T47D (cell line): ENCODE measurements around the gene RNF157.
A peak's percentile ranks its signal among the peaks of the same experiment; 100 is the strongest.

Experiments used
- DNase-seq, 2 experiments: peaks; one replicate each; pipeline versions ENCODE4 v3.0.0 to v3.0.0-alpha.2; 2011 to 2012; ENCODE audit warnings: low read depth in 1 of 2, low spot score in 1 of 2
- JUND ChIP-seq: IDR thresholded peaks from 2 replicates; pipeline ENCODE4 v1.6.1; 2012; ENCODE audit warnings: low read depth
- in situ Hi-C: cut with HindIII; loops from 2 replicates; pipeline ENCODE4 v1.10.0; 2016; ENCODE audit warnings: low sequenced_read_pairs, low pct_unique_long_range_greater_than_20kb

RNF157 gene

GRCh38 chr17:76124582-76125390, 115.5 kb downstream of the RNF157 start:
- TF ChIP-seq JUND: no peak
- DNase-seq: no peak
- in situ Hi-C loops: no loop called here

- in situ Hi-C loops: no loop called here
- no peak for TF ChIP-seq JUND
- DNase-seq: peak in 1 of 2 experiments; percentile 70
Measured at GRCh38 chr17:76123749-76124581, 116.3 kb downstream of the RNF157 start.

- DNase-seq: no peak
- no peak for TF ChIP-seq JUND
- in situ Hi-C loops: no loop called here
Measured at GRCh38 chr17:76123191-76123499, 117.1 kb downstream of the RNF157 start.

GRCh38 chr17:76122431-76123190, 117.7 kb downstream of the RNF157 start:
- in situ Hi-C loops: no loop called here
- no peak for DNase-seq
- no peak for TF ChIP-seq JUND

- DNase-seq: no peak
- TF ChIP-seq JUND: no peak
- in situ Hi-C loops: no loop called here
Measured at GRCh38 chr17:76121932-76122430, 118.3 kb downstream of the RNF157 start.

GRCh38 chr17:76120658-76121008, 119.7 kb downstream of the RNF157 start:
- in situ Hi-C loops: no loop called here
- DNase-seq: no peak
- TF ChIP-seq JUND: no peak

GRCh38 chr17:76119409-76120371, 120.6 kb downstream of the RNF157 start:
- no peak for DNase-seq
- in situ Hi-C loops: no loop called here
- no peak for TF ChIP-seq JUND

- in situ Hi-C loops: no loop called here
- no peak for TF ChIP-seq JUND
- DNase-seq: no peak
Measured at GRCh38 chr17:76115138-76115754, 125.0 kb downstream of the RNF157 start.

- no peak for DNase-seq
- TF ChIP-seq JUND: no peak
- in situ Hi-C loops: no loop called here
Measured at GRCh38 chr17:76111956-76112355, 128.3 kb downstream of the RNF157 start.

GRCh38 chr17:76107509-76107908, 132.8 kb downstream of the RNF157 start:
- in situ Hi-C loops: no loop called here
- DNase-seq: peak in 1 of 2 experiments; percentile 57
- no peak for TF ChIP-seq JUND

GRCh38 chr17:76106703-76107102, 133.6 kb downstream of the RNF157 start:
- in situ Hi-C loops: no loop called here
- no peak for DNase-seq
- no peak for TF ChIP-seq JUND
